Mesendoderm (in vitro differentiated cells): Measurements from ENCODE around the gene OCEL1.

ENCODE experiments used
- DNase-seq: peaks from one replicate; pipeline ENCODE4 v3.0.0; 2013
- H2AK5ac ChIP-seq: 2 replicates; pipeline ENCODE4 v1.6.1; 2013; ENCODE audit warnings: low read length, inconsistent platforms
- H2BK120ac ChIP-seq: 2 replicates; pipeline ENCODE4 v1.6.1; 2013; ENCODE audit warnings: low read depth, mild to moderate bottlenecking, low read length, moderate library complexity, mixed read lengths
- H2BK15ac ChIP-seq: replicated peaks from 2 replicates; pipeline ENCODE4 v1.6.1; 2013; ENCODE audit warnings: low read depth, mild to moderate bottlenecking, moderate library complexity
- H2BK5ac ChIP-seq: 2 replicates; pipeline ENCODE4 v1.6.1; 2013; ENCODE audit warnings: low read length, inconsistent platforms
- H3K18ac ChIP-seq: 2 replicates; pipeline ENCODE4 v1.6.1; 2013; ENCODE audit warnings: mild to moderate bottlenecking, low read length, mixed read lengths
- H3K23ac ChIP-seq: one replicate; pipeline ENCODE4 v1.6.1; 2013; ENCODE audit warnings: low read length
- H3K27ac ChIP-seq: 2 replicates; pipeline ENCODE4 v1.5.1; 2013; ENCODE audit warnings: low read depth, mild to moderate bottlenecking, inconsistent platforms, low read length, moderate library complexity
- H3K27me3 ChIP-seq: 2 replicates; pipeline ENCODE4 v1.6.1; 2013; ENCODE audit warnings: low read length, control low read depth, mild to moderate bottlenecking, inconsistent platforms; ENCODE audit not compliant: insufficient read depth, poor library complexity
- H3K36me3 ChIP-seq: 2 replicates; pipeline ENCODE4 v1.6.1; 2013; ENCODE audit warnings: low read length, inconsistent platforms; ENCODE audit not compliant: control insufficient read depth, insufficient read depth
- H3K4ac ChIP-seq: one replicate; pipeline ENCODE4 v1.6.1; 2013; ENCODE audit warnings: low read depth, mild to moderate bottlenecking, low read length, moderate library complexity
- H3K4me1 ChIP-seq: 2 replicates; pipeline ENCODE4 v1.6.1; 2013; ENCODE audit warnings: low read depth, low read length, inconsistent platforms; ENCODE audit not compliant: control insufficient read depth
- H3K4me2 ChIP-seq: 2 replicates; pipeline ENCODE4 v1.6.1; 2013; ENCODE audit warnings: low read length
- H3K4me3 ChIP-seq: 2 replicates; pipeline ENCODE4 v1.5.1; 2013; ENCODE audit warnings: mild to moderate bottlenecking, low read length
- H3K56ac ChIP-seq: one replicate; pipeline ENCODE4 v1.6.1; 2013; ENCODE audit warnings: low read length
- H3K79me1 ChIP-seq: 2 replicates; pipeline ENCODE4 v1.6.1; 2013; ENCODE audit warnings: low read length, inconsistent platforms
- H3K79me2 ChIP-seq: 2 replicates; pipeline ENCODE4 v1.6.1; 2013; ENCODE audit warnings: mild to moderate bottlenecking, low read length; ENCODE audit not compliant: control insufficient read depth, insufficient read depth
- H3K9ac ChIP-seq: 2 replicates; pipeline ENCODE4 v1.6.1; 2013; ENCODE audit warnings: low read length, inconsistent platforms
- H4K5ac ChIP-seq: one replicate; pipeline ENCODE4 v1.6.1; 2013; ENCODE audit warnings: low read length
- H4K8ac ChIP-seq: one replicate; pipeline ENCODE4 v1.6.1; 2013; ENCODE audit warnings: low read depth, mild to moderate bottlenecking, control low read depth, low read length, moderate library complexity
- WGBS: extraction: QIAGEN DNeasy Blood & Tissue Kit; methylation state at CpG from one replicate; pipeline ENCODE4 v1.1.7; 2013; ENCODE audit warnings: low lambda C conversion rate, missing lambda C conversion rate; ENCODE audit not compliant: insufficient coverage; ENCODE audit errors: extremely low coverage; 5-methylcytosine and 5-hydroxymethylcytosine counted together

Gene OCEL1

DNA sequence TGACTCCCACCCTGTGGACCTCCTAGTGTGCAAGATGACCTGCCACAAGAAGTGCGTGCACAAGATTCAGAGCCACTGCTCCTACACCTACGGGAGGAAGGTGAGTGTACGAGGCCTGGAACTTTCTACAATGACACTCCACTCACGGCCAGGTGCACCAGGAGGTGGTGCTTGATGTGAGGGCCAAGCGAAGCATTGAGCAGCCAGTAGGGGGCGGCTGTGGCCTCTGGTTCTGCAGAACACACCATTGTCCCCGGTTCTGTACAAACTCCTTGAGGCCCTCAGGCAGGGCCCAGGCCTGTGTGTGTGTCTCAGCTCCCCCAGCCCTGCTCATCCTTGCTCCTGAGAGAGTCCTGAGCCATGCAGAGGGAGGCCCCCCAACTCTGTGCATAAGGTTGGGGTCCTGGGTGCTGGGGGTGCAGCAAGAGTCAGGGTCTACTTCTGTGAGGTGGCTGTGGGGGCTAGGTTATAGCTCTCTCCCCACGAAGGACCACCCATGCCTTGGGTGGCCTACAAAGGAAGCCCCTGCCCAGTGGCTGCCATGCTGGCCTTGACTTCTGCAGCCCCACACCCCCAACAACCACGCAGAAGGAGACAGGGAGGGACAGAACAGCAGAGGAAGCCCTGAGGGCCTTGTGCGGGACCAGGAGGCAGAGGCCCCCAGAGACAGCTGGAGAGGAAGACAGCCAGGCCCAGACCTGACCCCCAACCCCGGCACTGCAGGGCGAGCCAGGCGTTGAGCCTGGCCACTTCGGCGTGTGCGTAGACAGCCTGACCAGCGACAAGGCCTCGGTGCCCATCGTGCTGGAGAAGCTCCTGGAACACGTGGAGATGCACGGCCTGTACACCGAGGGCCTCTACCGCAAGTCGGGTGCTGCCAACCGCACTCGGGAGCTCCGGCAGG lies 20.5 kb upstream of the OCEL1 start:
- H2BK5ac ChIP-seq: no peak overlapping the region
- no peaks in the 10 kb centered on the region for H3K27me3 ChIP-seq
- no peak overlapping the region for H3K56ac ChIP-seq
- H2BK120ac ChIP-seq: no peak overlapping the region
- no peak overlapping the region for H3K18ac ChIP-seq
- no peak overlapping the region for H4K5ac ChIP-seq
- peaks cover 11% of the 10 kb centered on the region for H3K36me3 ChIP-seq
- no peaks in the 10 kb centered on the region for H3K4me1 ChIP-seq
- H2AK5ac ChIP-seq: no peak overlapping the region
- H3K4me2 ChIP-seq: no peak overlapping the region
- peak; percentile 81 for DNase-seq
- no peak overlapping the region for H3K9ac ChIP-seq
- H3K79me2 ChIP-seq: no peaks in the 10 kb centered on the region
- H2BK15ac ChIP-seq: no peak overlapping the region
- H3K27ac ChIP-seq: no peak overlapping the region
- no peaks in the 10 kb centered on the region for H3K79me1 ChIP-seq
- H3K23ac ChIP-seq: no peak overlapping the region
- no peak overlapping the region for H4K8ac ChIP-seq
- H3K4me3 ChIP-seq: no peak overlapping the region
- WGBS: no CpG with 5 or more reads among the region's 27 CpGs
- H3K4ac ChIP-seq: no peak overlapping the region

DNA sequence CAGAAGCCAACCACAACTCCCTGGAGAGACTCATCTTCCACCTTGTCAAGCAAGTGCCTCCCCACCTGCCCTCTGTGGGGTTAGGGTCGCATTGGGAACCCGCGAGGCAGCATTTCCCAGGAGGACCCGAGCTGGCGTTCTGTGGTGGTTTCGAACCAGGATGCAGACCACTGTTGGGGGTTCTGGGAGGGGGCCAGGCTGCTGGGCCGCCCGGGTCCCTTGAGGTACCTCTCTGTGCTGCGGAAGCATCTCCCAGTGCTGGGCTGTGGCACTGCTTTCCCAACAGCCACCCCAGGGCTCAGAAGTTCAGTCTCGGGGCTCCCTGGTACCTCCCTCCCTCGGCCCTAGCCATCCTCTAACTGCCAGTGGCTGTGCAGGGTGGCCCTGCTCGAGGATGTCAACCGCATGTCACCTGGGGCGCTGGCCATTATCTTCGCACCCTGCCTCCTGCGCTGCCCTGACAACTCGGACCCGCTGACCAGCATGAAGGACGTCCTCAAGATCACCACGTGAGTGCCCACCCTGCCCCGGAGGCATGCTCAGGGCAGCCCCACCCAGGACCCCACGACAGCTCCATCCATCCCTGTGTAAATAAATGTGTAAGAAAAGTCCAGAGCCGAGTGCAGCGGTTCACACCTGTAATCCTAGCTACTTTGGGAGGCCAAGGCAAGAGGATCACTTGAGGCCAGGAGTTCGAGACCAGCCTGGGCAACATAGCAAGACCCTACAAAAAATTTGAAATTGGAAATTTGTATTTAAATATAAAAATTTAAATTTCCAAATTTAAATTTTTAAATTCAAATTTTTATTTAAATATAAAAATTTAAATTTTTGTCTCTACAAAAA lies 19.1 kb upstream of the OCEL1 start:
- H3K4ac ChIP-seq: no peak overlapping the region
- H4K8ac ChIP-seq: no peak overlapping the region
- no peak overlapping the region for H4K5ac ChIP-seq
- no peak overlapping the region for H3K4me3 ChIP-seq
- no peak overlapping the region for H3K23ac ChIP-seq
- H3K4me1 ChIP-seq: no peaks in the 10 kb centered on the region
- no peak overlapping the region for H2BK5ac ChIP-seq
- no peaks in the 10 kb centered on the region for H3K79me1 ChIP-seq
- no peak overlapping the region for H2AK5ac ChIP-seq
- no peak overlapping the region for H3K18ac ChIP-seq
- H3K9ac ChIP-seq: no peak overlapping the region
- no peak overlapping the region for H2BK15ac ChIP-seq
- DNase-seq: no peak
- H3K36me3 ChIP-seq: peaks cover 7% of the 10 kb centered on the region
- H3K56ac ChIP-seq: no peak overlapping the region
- H3K27ac ChIP-seq: no peak overlapping the region
- no CpG with 5 or more reads among the region's 25 CpGs for WGBS
- H2BK120ac ChIP-seq: no peak overlapping the region
- H3K4me2 ChIP-seq: no peak overlapping the region
- no peaks in the 10 kb centered on the region for H3K79me2 ChIP-seq
- H3K27me3 ChIP-seq: no peaks in the 10 kb centered on the region

DNA sequence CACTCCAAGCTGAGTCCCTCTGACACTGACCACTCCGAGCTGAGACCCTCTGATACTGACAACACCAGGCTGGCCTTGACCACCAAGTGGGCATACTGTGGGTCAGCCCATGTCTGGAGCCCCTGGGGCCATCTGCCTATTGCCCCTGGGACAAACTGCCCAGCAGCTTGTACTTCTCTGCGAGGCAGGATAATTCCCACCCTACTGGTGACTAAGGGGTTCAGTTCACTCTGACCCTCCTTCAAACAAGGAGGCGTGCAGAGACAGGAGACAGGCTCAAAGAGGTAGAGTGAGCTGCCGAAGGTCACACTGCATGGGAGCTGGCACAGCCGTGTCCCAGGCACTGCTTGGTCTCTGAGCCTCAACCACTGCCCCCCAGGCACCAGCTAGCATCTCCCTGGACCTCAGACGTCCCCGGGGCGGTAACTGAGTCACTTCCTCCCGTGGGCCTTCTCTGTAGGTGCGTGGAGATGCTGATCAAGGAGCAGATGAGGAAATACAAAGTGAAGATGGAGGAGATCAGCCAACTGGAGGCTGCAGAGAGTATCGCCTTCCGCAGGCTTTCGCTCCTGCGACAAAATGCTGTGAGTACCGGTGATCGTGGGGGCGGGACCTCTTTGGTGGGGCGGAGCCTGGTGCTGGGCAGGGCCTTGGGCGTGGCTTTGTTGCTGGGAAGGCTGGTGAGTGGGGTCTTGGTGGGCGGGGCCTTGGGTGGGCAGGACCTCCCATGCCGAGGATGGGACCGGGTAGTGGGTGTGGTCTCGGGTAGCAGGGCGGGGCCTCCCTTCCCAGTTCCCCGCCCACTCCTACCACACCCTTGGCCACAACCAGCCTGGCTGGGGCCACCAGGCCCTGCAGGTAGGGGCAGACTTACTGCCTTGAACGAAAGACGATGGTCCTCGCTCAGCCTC lies 16.6 kb upstream of the OCEL1 start:
- peak; percentile 97 for DNase-seq

DNA sequence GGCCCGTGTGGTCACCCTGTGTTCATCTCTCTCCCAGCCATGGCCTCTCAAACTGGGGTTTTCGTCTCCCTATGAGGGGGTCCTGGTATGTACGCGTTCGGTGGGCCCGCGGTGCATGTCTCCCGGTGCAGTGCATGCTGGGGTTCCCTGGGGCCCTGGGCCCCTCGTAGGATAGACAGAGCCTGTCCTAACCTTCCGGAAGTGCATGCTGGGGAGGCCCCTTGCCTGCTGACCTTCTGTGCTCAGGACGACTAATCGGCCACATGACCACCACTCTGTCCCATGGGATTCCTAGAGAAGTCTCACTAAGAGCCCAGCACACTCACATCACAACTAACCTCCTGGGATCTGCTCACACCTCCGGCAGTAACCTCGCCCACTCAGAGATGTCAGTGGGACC lies 15.7 kb upstream of the OCEL1 start:
- WGBS: no CpG with 5 or more reads among the region's 14 CpGs
- no peaks in the 10 kb centered on the region for H3K36me3 ChIP-seq
- H2BK120ac ChIP-seq: no peak overlapping the region

More for the DNA sequence above, 16.6 kb upstream of the OCEL1 start:
- Histone ChIP-seq H3K27me3 (no peaks in the 10 kb centered on the region), H3K36me3 (no peaks in the 10 kb centered on the region), H3K4me1 (no peaks in the 10 kb centered on the region), H3K9ac (peak overlapping the region; percentile 48), H2BK5ac (no peak overlapping the region), H3K27ac (no peak overlapping the region), H3K79me2 (no peaks in the 10 kb centered on the region), H3K4me3 (no peak overlapping the region), H4K8ac (no peak overlapping the region), H3K56ac (peak overlapping the region; percentile 50), H3K18ac (no peak overlapping the region), H3K4me2 (no peak overlapping the region), H3K4ac (no peak overlapping the region), H3K79me1 (no peaks in the 10 kb centered on the region), H4K5ac (no peak overlapping the region), H2AK5ac (peak overlapping the region; percentile 65), H3K23ac (no peak overlapping the region), H2BK120ac (no peak overlapping the region), H2BK15ac (no peak overlapping the region)
- WGBS: no CpG with 5 or more reads among the region's 28 CpGs

DNA sequence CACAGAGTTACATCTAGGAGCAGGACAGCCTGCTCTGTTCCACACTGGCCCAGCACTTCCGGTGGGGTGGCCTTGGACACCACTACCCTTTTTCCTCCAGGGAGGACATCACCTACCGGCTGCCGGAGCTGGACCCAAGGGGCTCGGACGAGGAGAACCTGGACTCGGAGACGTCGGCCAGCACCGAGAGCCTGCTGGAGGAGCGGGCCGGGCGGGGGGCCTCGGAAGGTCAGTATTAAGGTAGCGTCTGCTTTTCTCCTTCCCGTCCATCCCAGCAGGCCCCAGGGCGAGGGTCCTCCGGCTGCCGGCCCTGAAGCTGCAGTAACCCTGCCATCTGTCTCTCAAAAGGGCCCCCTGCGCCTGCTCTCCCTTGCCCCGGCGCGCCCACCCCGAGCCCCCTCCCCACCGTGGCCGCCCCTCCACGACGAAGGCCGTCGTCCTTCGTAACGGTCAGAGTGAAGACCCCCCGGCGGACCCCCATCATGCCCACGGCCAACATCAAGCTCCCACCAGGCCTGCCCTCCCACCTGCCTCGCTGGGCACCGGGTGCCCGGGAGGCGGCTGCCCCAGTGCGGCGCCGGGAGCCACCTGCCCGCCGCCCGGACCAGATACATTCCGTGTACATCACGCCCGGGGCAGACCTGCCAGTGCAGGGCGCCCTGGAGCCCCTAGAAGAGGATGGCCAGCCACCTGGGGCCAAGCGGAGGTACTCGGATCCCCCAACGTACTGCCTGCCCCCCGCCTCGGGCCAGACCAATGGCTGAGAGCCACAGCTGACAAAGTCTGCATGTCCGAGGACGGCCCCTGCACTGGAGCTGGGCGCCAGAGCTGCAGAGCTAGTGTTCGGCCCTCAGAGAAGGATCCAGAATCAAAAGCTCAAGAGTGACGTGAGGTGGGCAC lies 14.2 kb upstream of the OCEL1 start:
- no peak overlapping the region for H3K27ac ChIP-seq
- no peak overlapping the region for H4K8ac ChIP-seq
- no peak overlapping the region for H3K4ac ChIP-seq
- no peak overlapping the region for H3K4me3 ChIP-seq
- no peak overlapping the region for H2BK15ac ChIP-seq
- no peak overlapping the region for H3K23ac ChIP-seq
- peaks cover 3% of the 10 kb centered on the region for H3K4me1 ChIP-seq
- DNase-seq: no peak
- no peak overlapping the region for H3K18ac ChIP-seq
- H3K56ac ChIP-seq: no peak overlapping the region
- no peaks in the 10 kb centered on the region for H3K27me3 ChIP-seq
- no peaks in the 10 kb centered on the region for H3K36me3 ChIP-seq
- H2BK120ac ChIP-seq: no peak overlapping the region
- H2AK5ac ChIP-seq: no peak overlapping the region
- H3K79me1 ChIP-seq: no peaks in the 10 kb centered on the region
- H4K5ac ChIP-seq: no peak overlapping the region
- H2BK5ac ChIP-seq: no peak overlapping the region
- no peak overlapping the region for H3K4me2 ChIP-seq
- H3K9ac ChIP-seq: no peak overlapping the region
- no peaks in the 10 kb centered on the region for H3K79me2 ChIP-seq
- WGBS: no CpG with 5 or more reads among the region's 58 CpGs

More for the DNA sequence above, 15.7 kb upstream of the OCEL1 start:
- H2BK15ac ChIP-seq: no peak overlapping the region
- H3K79me2 ChIP-seq: no peaks in the 10 kb centered on the region
- no peak overlapping the region for H2AK5ac ChIP-seq
- H3K18ac ChIP-seq: no peak overlapping the region
- H3K4ac ChIP-seq: no peak overlapping the region
- no peak overlapping the region for H4K5ac ChIP-seq
- H3K56ac ChIP-seq: no peak overlapping the region
- H3K23ac ChIP-seq: no peak overlapping the region
- DNase-seq: no peak
- H4K8ac ChIP-seq: no peak overlapping the region
- H3K4me2 ChIP-seq: no peak overlapping the region
- H2BK5ac ChIP-seq: no peak overlapping the region
- no peak overlapping the region for H3K27ac ChIP-seq
- no peaks in the 10 kb centered on the region for H3K27me3 ChIP-seq
- H3K9ac ChIP-seq: no peak overlapping the region
- no peaks in the 10 kb centered on the region for H3K79me1 ChIP-seq
- peaks cover 3% of the 10 kb centered on the region for H3K4me1 ChIP-seq
- H3K4me3 ChIP-seq: no peak overlapping the region
